Ascending aorta (tissue), 2 donors: ENCODE data around the gene PATE3. TPM values are rescaled to one million over a fixed set of nuclear protein-coding genes. Genes with fewer than 3 reads are reported as not detected.

Source experiments
- DNase-seq, 2 donors: peaks; one replicate each; pipeline ENCODE4 v3.0.0-alpha.2; 2019; ENCODE audit warnings: low spot score in 2 of 2
- H3K27ac ChIP-seq, 2 donors: fragments of 200-600 bp; sonication (generic); one replicate each; pipeline ENCODE4 v1.5.1; 2016 to 2017; ENCODE audit warnings: mild to moderate bottlenecking in 1 of 2
- H3K27me3 ChIP-seq: fragments of 200-600 bp; sonication (generic); one replicate; pipeline ENCODE4 v1.5.1; 2017
- H3K36me3 ChIP-seq, 2 donors: fragments of 200-600 bp; sonication (generic); one replicate each; pipeline ENCODE4 v1.5.1; 2016
- H3K4me1 ChIP-seq, 2 donors: fragments of 200-600 bp; sonication (generic); one replicate each; pipeline ENCODE4 v1.5.1; 2016 to 2017; ENCODE audit warnings: mild to moderate bottlenecking in 1 of 2
- H3K4me3 ChIP-seq, 2 donors: fragments of 200-600 bp; sonication (generic); one replicate each; pipeline ENCODE4 v1.5.1; 2016 to 2017; ENCODE audit warnings: mild to moderate bottlenecking in 1 of 2
- H3K9me3 ChIP-seq, 2 donors: fragments of 200-600 bp; sonication (generic); one replicate each; pipeline ENCODE4 v1.5.1; 2016
- intact Hi-C: fragments of 100-400 bp; cut with DNase I; formaldehyde crosslinking; loops from one replicate; pipeline ENCODE4 v1.15.1; 2023
- total RNA-seq: library from RNA; depleted of rRNA; stranded (reverse); fragments of >200 nt; gene quantifications from one replicate; pipeline ENCODE4 v1.1.0, GENCODE V29; 2016
- TF ChIP-seq, protein P1 (sequence below), 3 experiments: fragments of 200-600 bp in 2 of 3; fragments of 450-650 bp in 1 of 3; sonication (generic) in 2 of 3; IDR thresholded peaks; one replicate each; pipeline ENCODE4 v1.5.1; 2016 to 2019; ENCODE audit warnings: antibody characterized with exemption in 3 of 3, mild to moderate bottlenecking in 1 of 3, moderate library complexity in 1 of 3

The PATE3 gene
- total RNA-seq, 1 donor from 2014 or later: not detected

DNA sequence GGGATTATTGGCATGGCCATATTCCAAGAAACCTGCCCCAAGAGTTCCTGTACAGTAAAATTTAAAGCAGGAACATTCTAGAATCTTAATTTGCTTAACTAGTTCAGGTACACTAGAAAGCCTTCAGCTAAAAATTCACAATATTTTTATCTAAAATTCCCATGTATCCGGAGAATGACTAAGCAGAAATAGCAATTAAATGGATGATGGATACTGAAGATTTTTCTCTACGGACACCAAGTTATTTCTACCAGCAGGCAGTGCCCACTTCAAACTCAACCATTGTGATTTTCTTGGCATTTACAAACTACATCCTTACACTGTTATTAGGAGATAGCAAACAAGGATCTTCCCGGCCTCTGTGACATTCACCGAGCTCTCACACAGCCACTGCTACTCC, 2.9 kb downstream of the PATE3 start:
- DNase-seq: no peak
- Histone ChIP-seq H3K9me3 (peaks cover 0 to 6% of the 10 kb centered on the region in 2 donors), H3K4me1 (no peaks in the 10 kb centered on the region), H3K27me3 (no peaks in the 10 kb centered on the region), H3K27ac (no peak overlapping the region), H3K4me3 (no peak overlapping the region), H3K36me3 (no peaks in the 10 kb centered on the region)
- TF ChIP-seq, protein P1, sequence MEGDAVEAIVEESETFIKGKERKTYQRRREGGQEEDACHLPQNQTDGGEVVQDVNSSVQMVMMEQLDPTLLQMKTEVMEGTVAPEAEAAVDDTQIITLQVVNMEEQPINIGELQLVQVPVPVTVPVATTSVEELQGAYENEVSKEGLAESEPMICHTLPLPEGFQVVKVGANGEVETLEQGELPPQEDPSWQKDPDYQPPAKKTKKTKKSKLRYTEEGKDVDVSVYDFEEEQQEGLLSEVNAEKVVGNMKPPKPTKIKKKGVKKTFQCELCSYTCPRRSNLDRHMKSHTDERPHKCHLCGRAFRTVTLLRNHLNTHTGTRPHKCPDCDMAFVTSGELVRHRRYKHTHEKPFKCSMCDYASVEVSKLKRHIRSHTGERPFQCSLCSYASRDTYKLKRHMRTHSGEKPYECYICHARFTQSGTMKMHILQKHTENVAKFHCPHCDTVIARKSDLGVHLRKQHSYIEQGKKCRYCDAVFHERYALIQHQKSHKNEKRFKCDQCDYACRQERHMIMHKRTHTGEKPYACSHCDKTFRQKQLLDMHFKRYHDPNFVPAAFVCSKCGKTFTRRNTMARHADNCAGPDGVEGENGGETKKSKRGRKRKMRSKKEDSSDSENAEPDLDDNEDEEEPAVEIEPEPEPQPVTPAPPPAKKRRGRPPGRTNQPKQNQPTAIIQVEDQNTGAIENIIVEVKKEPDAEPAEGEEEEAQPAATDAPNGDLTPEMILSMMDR (IDR thresholded peaks at IDR 0.05): no peak
- intact Hi-C loops: no loop called here

DNA sequence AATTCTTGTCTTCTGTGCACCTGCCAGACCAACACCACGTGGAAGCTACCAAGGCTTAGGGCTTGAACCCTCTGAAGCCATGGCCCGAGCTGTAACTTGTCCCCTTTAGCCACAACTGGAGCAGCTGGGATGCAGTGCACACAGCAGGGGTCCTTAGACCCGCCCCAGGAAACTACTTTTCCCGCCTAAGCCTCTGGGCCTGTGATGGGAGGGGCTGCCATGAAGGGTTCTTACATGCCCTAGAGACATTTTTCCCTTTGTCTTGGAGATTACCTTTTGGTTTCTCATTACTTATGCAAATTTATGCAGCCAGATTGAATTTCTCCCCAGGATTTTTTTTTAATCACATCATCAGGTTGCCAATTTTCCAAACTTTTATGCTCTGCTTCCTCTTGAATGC, 9.7 kb downstream of the PATE3 start:
- Histone ChIP-seq H3K27me3 (no peaks in the 10 kb centered on the region), H3K36me3 (no peaks in the 10 kb centered on the region), H3K27ac (no peak overlapping the region), H3K4me3 (no peak overlapping the region), H3K9me3 (peaks cover 4 to 39% of the 10 kb centered on the region in 2 donors), H3K4me1 (no peaks in the 10 kb centered on the region)
- TF ChIP-seq, protein P1 (IDR thresholded peaks at IDR 0.05): no peak
- no peak for DNase-seq
- intact Hi-C loops: no loop called here

DNA sequence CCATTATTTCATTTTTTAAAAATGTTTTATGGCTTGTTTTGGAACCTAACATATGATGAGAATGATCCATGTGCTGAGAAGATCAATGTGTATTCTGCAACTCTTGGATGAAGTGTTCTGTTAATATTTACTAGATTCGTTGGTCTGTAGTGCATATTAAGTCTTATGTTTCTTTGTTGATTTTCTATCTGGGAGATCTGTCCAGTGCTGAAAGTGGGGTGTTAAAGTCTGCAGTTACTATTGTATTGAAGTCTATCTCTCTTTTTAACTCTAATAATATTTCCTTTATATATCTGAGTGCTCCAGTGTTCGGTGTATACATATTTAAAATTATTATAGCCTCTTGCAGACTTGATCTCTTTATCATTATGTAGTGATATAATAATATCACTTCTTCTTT, 11.9 kb downstream of the PATE3 start:
- TF ChIP-seq, protein P1 (IDR thresholded peaks at IDR 0.05): no peak
- H3K4me1 ChIP-seq: no peaks in the 10 kb centered on the region
- intact Hi-C loops: no loop called here
- H3K9me3 ChIP-seq: peaks cover 4 to 42% of the 10 kb centered on the region in 2 donors
- H3K36me3 ChIP-seq: no peaks in the 10 kb centered on the region
- no peak overlapping the region for H3K4me3 ChIP-seq
- H3K27ac ChIP-seq: no peak overlapping the region
- no peak for DNase-seq
- no peaks in the 10 kb centered on the region for H3K27me3 ChIP-seq

DNA sequence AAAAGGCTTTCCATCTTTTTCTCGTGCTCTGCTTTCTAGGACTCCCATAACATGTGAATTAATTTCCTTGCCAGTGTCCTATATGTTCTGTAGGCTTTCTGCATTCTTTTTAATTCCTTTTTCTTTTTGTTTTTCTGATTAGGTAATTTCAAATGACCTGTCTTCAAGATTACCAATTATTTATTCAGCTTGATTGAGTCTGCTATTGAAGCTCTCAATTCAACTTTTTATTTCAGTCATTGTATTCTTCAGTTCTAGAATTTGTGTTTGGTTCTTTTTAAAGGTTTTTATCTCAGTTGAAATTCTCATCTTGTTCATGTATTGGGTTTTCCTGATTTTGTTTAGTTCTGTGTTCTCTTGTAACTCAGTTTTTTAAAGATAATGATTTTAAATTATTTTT, 14.5 kb downstream of the PATE3 start:
- H3K36me3 ChIP-seq: no peaks in the 10 kb centered on the region
- TF ChIP-seq, protein P1 (IDR thresholded peaks at IDR 0.05): no peak
- no peak overlapping the region for H3K27ac ChIP-seq
- DNase-seq: no peak
- intact Hi-C loops: no loop called here
- no peaks in the 10 kb centered on the region for H3K4me1 ChIP-seq
- H3K9me3 ChIP-seq: peaks cover 4 to 30% of the 10 kb centered on the region in 2 donors
- H3K4me3 ChIP-seq: no peak overlapping the region
- H3K27me3 ChIP-seq: no peaks in the 10 kb centered on the region

DNA sequence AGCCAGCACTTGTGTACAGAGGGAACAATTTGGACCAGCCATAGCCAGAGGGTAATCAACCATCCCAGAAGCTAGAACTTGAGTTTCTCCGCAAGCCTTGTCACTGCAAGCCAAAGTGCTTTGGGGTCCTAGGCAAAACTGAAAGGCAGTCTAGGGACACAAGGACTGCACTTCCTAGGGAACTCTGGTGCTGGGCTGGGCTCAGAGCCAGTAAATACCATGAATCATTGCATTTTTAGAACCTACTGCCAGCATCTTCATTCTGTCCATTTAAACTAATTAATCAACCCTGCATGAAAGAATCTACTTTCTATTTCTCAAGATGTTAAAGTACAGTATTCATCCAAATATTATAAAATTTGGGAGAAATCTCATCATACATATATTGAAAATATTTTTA, 20.0 kb downstream of the PATE3 start:
- H3K27me3 ChIP-seq: no peaks in the 10 kb centered on the region
- no peak overlapping the region for H3K27ac ChIP-seq
- no peaks in the 10 kb centered on the region for H3K4me1 ChIP-seq
- H3K36me3 ChIP-seq: no peaks in the 10 kb centered on the region
- no peak overlapping the region for H3K4me3 ChIP-seq
- H3K9me3 ChIP-seq: peaks cover 4 to 34% of the 10 kb centered on the region in 2 donors
- no peak for DNase-seq
- intact Hi-C loops: no loop called here
- TF ChIP-seq, protein P1 (IDR thresholded peaks at IDR 0.05): no peak

DNA sequence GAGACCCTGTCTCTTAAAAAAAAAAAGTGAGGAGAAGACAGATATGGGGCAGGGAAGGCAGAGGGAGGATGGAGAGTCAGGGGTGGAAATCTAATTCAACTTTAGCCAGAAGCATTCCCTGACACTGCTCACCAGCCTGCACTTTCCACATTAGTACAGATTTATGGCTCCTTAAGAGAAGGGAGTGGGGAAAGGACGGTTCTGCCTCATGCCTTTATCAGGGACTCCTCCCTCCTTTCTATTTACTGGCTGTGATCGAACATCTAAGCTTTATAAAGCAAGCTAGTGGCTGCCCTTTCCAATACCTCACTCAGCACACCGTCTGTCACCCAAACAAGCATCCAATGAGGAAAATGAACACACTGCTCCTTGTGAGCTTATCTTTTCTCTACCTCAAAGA, 45.1 kb downstream of the PATE3 start, which contains the start of gene PATE4:
Gene PATE4 (plus strand): TSS at position 301 of the 400 bp plus-strand sequence. CDS start 44 bp downstream, at position 345.
- TF ChIP-seq, protein P1 (IDR thresholded peaks at IDR 0.05): no peak
- no peaks in the 10 kb centered on the region for H3K4me1 ChIP-seq
- no peaks in the 10 kb centered on the region for H3K27me3 ChIP-seq
- H3K4me3 ChIP-seq: no peak within 1 kb of the TSS
- no peak within 1 kb of the TSS for H3K27ac ChIP-seq
- no peak for DNase-seq
- intact Hi-C loops: no loop called here
- peaks cover 0 to 12% of the 10 kb centered on the region in 2 donors for H3K9me3 ChIP-seq
- no peaks in the 10 kb centered on the region for H3K36me3 ChIP-seq
